K562 (cell line): ENCODE results near the gene MKS1. TPM values are rescaled to one million over a fixed set of nuclear protein-coding genes. Genes with fewer than 3 reads are reported as not detected.
A peak's percentile ranks its signal among the peaks of the same experiment; 100 is the strongest.

ENCODE experiments used
- ATAC-seq: fragments of 200-7000 bp; cut with Tn5 transposase; 3 replicates; pipeline ENCODE4 v1.9.1; 2020; ENCODE audit warnings: moderate library complexity
- BruUV-seq: library from RNA; stranded (reverse); fragments of 400-500 nt; replicated peaks from 2 replicates; lab custom pipeline; 2021; lab: Mats Ljungman, UMichigan
- CTCF ChIA-PET: fragments of 300-600 bp; formaldehyde crosslinking; extraction: SDS; loops from one replicate; lab custom pipeline; 2021; ENCODE audit warnings: low intra/inter-chr PET ratio; lab: Yijun Ruan, JAX
- POLR2A ChIA-PET: fragments of 300-600, 350-650 bp; sonication (Branson Sonifier 250); formaldehyde crosslinking; extraction: SDS; loops from one replicate; lab custom pipeline; 2021; ENCODE audit warnings: antibody characterized with exemption, inconsistent platforms; lab: Yijun Ruan, JAX
- DNase-seq, 4 experiments: peaks; one replicate each; pipeline versions ENCODE4 v3.0.0 to v3.0.0-alpha.2; 2011 to 2018; ENCODE audit warnings: low spot score in 3 of 4, mixed read lengths in 3 of 4; ENCODE audit errors: extremely low read depth in 1 of 4
- FAIRE-seq: peaks from 2 replicates; lab custom pipeline; 2011; peaks lifted over from hg19 to GRCh38; lab: Jason Lieb, UNC
- H2AFZ ChIP-seq: 2 replicates; pipeline ENCODE4 v1.6.0; 2011; ENCODE audit warnings: low read depth, low read length, control low read depth, inconsistent platforms
- H3K27ac ChIP-seq: fragments of 200-600 bp; 3 replicates; pipeline ENCODE4 v1.8.0; 2011; ENCODE audit warnings: low read depth, mild to moderate bottlenecking, control low read depth, inconsistent platforms, low read length, moderate library complexity, mixed read lengths; ENCODE audit errors: extremely low read depth
- H3K27me3 ChIP-seq, 2 experiments: fragments of 300-600 bp in 1 of 2; 2 replicates in 1 of 2; 3 replicates in 1 of 2; pipeline versions ENCODE4 v1.6.0 to v1.8.0; 2011; ENCODE audit warnings: inconsistent platforms in 2 of 2, low read length in 2 of 2, mild to moderate bottlenecking in 1 of 2, mixed read lengths in 1 of 2, moderate library complexity in 1 of 2; ENCODE audit not compliant: control insufficient read depth in 2 of 2, insufficient read depth in 2 of 2
- H3K36me3 ChIP-seq: fragments of 300-600 bp; 3 replicates; pipeline ENCODE4 v1.8.0; 2011; ENCODE audit warnings: mild to moderate bottlenecking, low read length, inconsistent platforms; ENCODE audit not compliant: control insufficient read depth, insufficient read depth
- H3K4me1 ChIP-seq, 2 experiments: fragments of 200-600 bp in 1 of 2; replicated peaks in 1 of 2; 2 replicates in 1 of 2; 3 replicates in 1 of 2; pipeline versions ENCODE4 v1.5.1 to v1.8.0; 2011; ENCODE audit warnings: inconsistent platforms in 2 of 2, low read length in 2 of 2, mild to moderate bottlenecking in 1 of 2, mixed read lengths in 1 of 2, moderate library complexity in 1 of 2; ENCODE audit not compliant: control insufficient read depth in 2 of 2, insufficient read depth in 2 of 2
- H3K4me2 ChIP-seq: 2 replicates; pipeline ENCODE4 v1.6.1; 2011; ENCODE audit warnings: low read length, control low read depth, inconsistent platforms, mixed read lengths; ENCODE audit not compliant: insufficient read depth
- H3K4me3 ChIP-seq: fragments of 200-600 bp; sonication (generic), shearing (Covaris generic); 2 replicates; pipeline ENCODE4 v1.5.1; 2016; ENCODE audit warnings: control low read depth, inconsistent platforms
- H3K79me2 ChIP-seq: fragments of 200-600 bp; 3 replicates; pipeline ENCODE4 v1.8.0; 2011; ENCODE audit warnings: low read length, inconsistent platforms; ENCODE audit not compliant: control insufficient read depth, insufficient read depth
- H3K9ac ChIP-seq, 2 experiments: 2 replicates each; pipeline versions ENCODE4 v1.6.0 to v1.6.1; 2011; ENCODE audit warnings: low read depth in 2 of 2, low read length in 2 of 2, control low read depth in 1 of 2, inconsistent platforms in 1 of 2, mild to moderate bottlenecking in 1 of 2, mixed read lengths in 1 of 2; ENCODE audit not compliant: insufficient read depth in 1 of 2
- H3K9me1 ChIP-seq: one replicate; pipeline ENCODE4 v1.6.0; 2011; ENCODE audit warnings: inconsistent platforms, mild to moderate bottlenecking, low read length, moderate library complexity; ENCODE audit not compliant: control insufficient read depth, insufficient read depth
- H3K9me3 ChIP-seq: replicated peaks from 2 replicates; pipeline ENCODE4 v1.5.1; 2011; ENCODE audit warnings: low read depth, low read length, inconsistent platforms; ENCODE audit not compliant: control insufficient read depth, insufficient read depth
- H4K20me1 ChIP-seq: replicated peaks from 2 replicates; pipeline ENCODE4 v1.6.1; 2011; ENCODE audit warnings: low read length, inconsistent platforms, mixed read lengths; ENCODE audit not compliant: control insufficient read depth, insufficient read depth
- CREM ChIP-seq: IDR thresholded peaks from 2 replicates; pipeline ENCODE4 v1.6.1; 2014; ENCODE audit warnings: antibody characterized with exemption, low read depth
- ELK1 ChIP-seq: sonication (generic); formaldehyde crosslinking; IDR thresholded peaks from 2 replicates; pipeline ENCODE4 v1.8.1; 2022; ENCODE audit warnings: missing genetic modification reagents
- KLF10 ChIP-seq: fragments of 250-450 bp; sonication (Bioruptor Pico); IDR thresholded peaks from 2 replicates; pipeline ENCODE4 v1.6.1; 2021; ENCODE audit warnings: matching md5 sums
- MCM3 ChIP-seq: fragments of 450-650 bp; IDR thresholded peaks from 2 replicates; pipeline ENCODE4 v1.6.1; 2016
- NFIC ChIP-seq: fragments of 450-650 bp; IDR thresholded peaks from 2 replicates; pipeline ENCODE4 v1.6.1; 2017; ENCODE audit warnings: mild to moderate bottlenecking, inconsistent platforms
- TAF1 ChIP-seq: IDR thresholded peaks from 2 replicates; pipeline ENCODE4 v1.6.1; 2011; ENCODE audit warnings: mild to moderate bottlenecking, low read length, moderate library complexity; ENCODE audit not compliant: insufficient read depth, control insufficient read depth, severe bottlenecking; ENCODE audit errors: extremely low read depth
- ZNF444 ChIP-seq: fragments of 250-450 bp; sonication (Bioruptor Pico); IDR thresholded peaks from 2 replicates; pipeline ENCODE4 v1.4.0; 2020; ENCODE audit warnings: mild to moderate bottlenecking, moderate library complexity
- ZNF609 ChIP-seq: sonication (generic); formaldehyde crosslinking; IDR thresholded peaks from 2 replicates; pipeline ENCODE4 v1.8.1; 2023; ENCODE audit warnings: missing genetic modification reagents, mild to moderate bottlenecking, borderline replicate concordance
- WGBS: fragments of 100-300 bp; shearing (Covaris generic); methylation state at CpG from one replicate; pipeline ENCODE4 v1.1.6; 2016; ENCODE audit warnings: low coverage, mixed read lengths; ENCODE audit not compliant: insufficient coverage; ENCODE audit errors: missing lambda C conversion rate; 5-methylcytosine and 5-hydroxymethylcytosine counted together
- in situ Hi-C: fragments of 300-500 bp; cut with MboI; formaldehyde crosslinking; loops from 4 replicates; pipeline ENCODE4 v1.15.0; 2018; ENCODE audit warnings: inconsistent platforms, mixed read lengths
- intact Hi-C: fragments of 100-400 bp; cut with micrococcal nuclease; formaldehyde crosslinking; loops from 2 replicates; pipeline ENCODE4 v1.14.2; 2022
- polyA plus RNA-seq, 8 experiments: library from polyadenylated mRNA; depleted of rRNA in 4 of 8; stranded (reverse) in 5 of 8; unstranded in 3 of 8; fragments of >200 nt; fragmentation: Nextera tagmentation in 2 of 8; fragmentation: Illumina TruSeq in 1 of 8; extraction: Ambion mirVana in 2 of 8; extraction: Trizol in 1 of 8; gene quantifications; 2 replicates each; pipeline versions ENCODE4 v1.2.1 to v1.2.3, GENCODE V29; 2011 to 2014; ENCODE audit warnings: inconsistent platforms in 1 of 8, missing spikeins in 1 of 8
- total RNA-seq, 7 experiments: library from RNA; depleted of rRNA in 6 of 7; stranded (reverse); fragments of >200 nt in 6 of 7; fragmentation: Illumina TruSeq in 2 of 7; extraction: Trizol in 2 of 7; gene quantifications; 2 replicates each; pipeline versions ENCODE4 v1.2.1 to v1.2.3, GENCODE V29; 2011 to 2021; ENCODE audit warnings: low replicate concordance in 1 of 7
- TF ChIP-seq, protein P1 (sequence below): fragments of 250-450 bp; sonication (Bioruptor Pico); IDR thresholded peaks from 2 replicates; pipeline ENCODE4 v1.9.0; 2021; ENCODE audit warnings: mild to moderate bottlenecking, inconsistent platforms

The MKS1 gene
- total and polyA plus RNA-seq, 9 of the 15 experiments (the other 6 are each of a cell fraction or from before 2014, with no cell fraction given) = 16.3 to 31.0 (median 25.9) TPM

GRCh38 chr17:58252141-58252540 lies 33.1 kb upstream of the MKS1 start:
- H3K9me3 ChIP-seq = no peaks in the 10 kb centered on the region; the same call in 1 of the 2 replicates
- FAIRE-seq (no peak), DNase-seq (no peak), ATAC-seq (no peak)
- H3K36me3 ChIP-seq = no peaks in the 10 kb centered on the region
- H3K27ac ChIP-seq = no peak overlapping the region
- H3K4me2 ChIP-seq = no peak overlapping the region
- no TSS peak for BruUV-seq
- WGBS = 10% methylated on average over 6 of the region's 9 CpGs
- H4K20me1 ChIP-seq = no peaks in the 10 kb centered on the region
- H3K27me3 ChIP-seq = peaks cover 0 to 9% of the 10 kb centered on the region in 2 experiments; a peak in 1 of 5 replicates
- H2AFZ ChIP-seq = no peak overlapping the region
- ChIA-PET CTCF (no interaction called here), POLR2A (no interaction called here)
- no peak overlapping the region for H3K4me3 ChIP-seq
- in situ Hi-C loops (no loop called here), intact Hi-C loops (loop anchor here (5.0 kb wide), 1 partner anchor 130 kb away; no protein-coding TSS in a partner anchor)
- H3K79me2 ChIP-seq = no peaks in the 10 kb centered on the region
- no peaks in the 10 kb centered on the region for H3K9me1 ChIP-seq
- H3K9ac ChIP-seq = 0 out of 4 replicates have a peak overlapping the region, but pooled peaks of 1 of the 2 experiments have one; percentile 9
- peaks cover 3 to 15% of the 10 kb centered on the region in 2 experiments; a peak in 4 of 5 replicates for H3K4me1 ChIP-seq
- TF ChIP-seq, protein P1, sequence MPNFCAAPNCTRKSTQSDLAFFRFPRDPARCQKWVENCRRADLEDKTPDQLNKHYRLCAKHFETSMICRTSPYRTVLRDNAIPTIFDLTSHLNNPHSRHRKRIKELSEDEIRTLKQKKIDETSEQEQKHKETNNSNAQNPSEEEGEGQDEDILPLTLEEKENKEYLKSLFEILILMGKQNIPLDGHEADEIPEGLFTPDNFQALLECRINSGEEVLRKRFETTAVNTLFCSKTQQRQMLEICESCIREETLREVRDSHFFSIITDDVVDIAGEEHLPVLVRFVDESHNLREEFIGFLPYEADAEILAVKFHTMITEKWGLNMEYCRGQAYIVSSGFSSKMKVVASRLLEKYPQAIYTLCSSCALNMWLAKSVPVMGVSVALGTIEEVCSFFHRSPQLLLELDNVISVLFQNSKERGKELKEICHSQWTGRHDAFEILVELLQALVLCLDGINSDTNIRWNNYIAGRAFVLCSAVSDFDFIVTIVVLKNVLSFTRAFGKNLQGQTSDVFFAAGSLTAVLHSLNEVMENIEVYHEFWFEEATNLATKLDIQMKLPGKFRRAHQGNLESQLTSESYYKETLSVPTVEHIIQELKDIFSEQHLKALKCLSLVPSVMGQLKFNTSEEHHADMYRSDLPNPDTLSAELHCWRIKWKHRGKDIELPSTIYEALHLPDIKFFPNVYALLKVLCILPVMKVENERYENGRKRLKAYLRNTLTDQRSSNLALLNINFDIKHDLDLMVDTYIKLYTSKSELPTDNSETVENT (CRISPR knock-in tag) = no peak
- TF ChIP-seq ZNF609 (no peak), MCM3 (no peak), KLF10 (CRISPR knock-in tag) (no peak), TAF1 (no peak), CREM (no peak), ZNF444 (CRISPR knock-in tag) (no peak), ELK1 (no peak), NFIC (no peak)
